H1 (cell line): ENCODE measurements around the gene BIN1. TPM values are rescaled to one million over a fixed set of nuclear protein-coding genes. Genes with fewer than 3 reads are reported as not detected.

ENCODE experiments used
- CTCF ChIA-PET: fragments of 300-600 bp; sonication (Branson Sonifier 250); formaldehyde crosslinking; loops from one replicate; lab custom pipeline; 2021; ENCODE audit not compliant: partially characterized antibody; lab: Charles Lee
- POLR2A ChIA-PET: fragments of 300-600 bp; sonication (Branson Sonifier 250); formaldehyde crosslinking; loops from one replicate; lab custom pipeline; 2021; ENCODE audit warnings: inconsistent platforms; ENCODE audit not compliant: partially characterized antibody; lab: Charles Lee
- DNase-seq, 2 experiments: peaks; one replicate each; pipeline versions ENCODE4 v3.0.0 to v3.0.0-alpha.2; 2010 to 2022; ENCODE audit warnings: low spot score in 2 of 2, low read depth in 1 of 2, mixed read lengths in 1 of 2
- FAIRE-seq: peaks from 2 replicates; lab custom pipeline; 2011; peaks lifted over from hg19 to GRCh38; lab: Jason Lieb, UNC
- H2AFZ ChIP-seq: 2 replicates; pipeline ENCODE4 v1.8.1; 2012; ENCODE audit warnings: low read length, inconsistent platforms
- H2AK5ac ChIP-seq: 2 replicates; pipeline ENCODE4 v1.6.1; 2013; ENCODE audit warnings: low read depth, low read length
- H2BK120ac ChIP-seq: replicated peaks from 2 replicates; pipeline ENCODE3; 2013; ENCODE audit warnings: low read depth, low read length, inconsistent platforms
- H2BK12ac ChIP-seq: 2 replicates; pipeline ENCODE4 v1.6.1; 2013; ENCODE audit warnings: low read depth, low read length
- H2BK15ac ChIP-seq: 2 replicates; pipeline ENCODE4 v1.6.1; 2013; ENCODE audit warnings: low read length
- H2BK20ac ChIP-seq: 2 replicates; pipeline ENCODE4 v1.6.1; 2013; ENCODE audit warnings: low read length
- H2BK5ac ChIP-seq: 2 replicates; pipeline ENCODE4 v1.6.1; 2013; ENCODE audit warnings: low read depth, low read length
- H3K14ac ChIP-seq: 2 replicates; pipeline ENCODE4 v1.6.1; 2013; ENCODE audit warnings: inconsistent platforms; ENCODE audit not compliant: insufficient read length
- H3K18ac ChIP-seq: 2 replicates; pipeline ENCODE4 v1.6.1; 2013; ENCODE audit warnings: low read length; ENCODE audit errors: extremely low read depth
- H3K23ac ChIP-seq: 2 replicates; pipeline ENCODE4 v1.6.1; 2013; ENCODE audit warnings: inconsistent platforms; ENCODE audit not compliant: insufficient read length
- H3K23me2 ChIP-seq: 2 replicates; pipeline ENCODE4 v1.6.1; 2013; ENCODE audit warnings: low read depth, low read length
- H3K27ac ChIP-seq: 2 replicates; pipeline ENCODE4 v1.6.1; 2011; ENCODE audit warnings: low read depth, low read length, inconsistent platforms
- H3K27me3 ChIP-seq, 4 experiments: replicated peaks in 1 of 4; 1 replicate in 1 of 4; 2 replicates in 3 of 4; pipeline versions ENCODE4 v1.6.1 to v1.8.1; 2011 to 2013; ENCODE audit warnings: low read length in 3 of 4, mild to moderate bottlenecking in 3 of 4, inconsistent platforms in 2 of 4, mixed read lengths in 2 of 4, moderate library complexity in 1 of 4; ENCODE audit not compliant: control insufficient read depth in 3 of 4, insufficient read depth in 3 of 4; ENCODE audit errors: extremely low read depth in 1 of 4
- H3K36me3 ChIP-seq, 4 experiments: 2 replicates each; pipeline versions ENCODE4 v1.6.1 to v1.8.1; 2011 to 2013; ENCODE audit warnings: mild to moderate bottlenecking in 4 of 4, low read length in 3 of 4, moderate library complexity in 2 of 4, control low read depth in 1 of 4, inconsistent platforms in 1 of 4; ENCODE audit not compliant: insufficient read depth in 4 of 4, control insufficient read depth in 2 of 4
- H3K4ac ChIP-seq: replicated peaks from 2 replicates; pipeline ENCODE3; 2013; ENCODE audit warnings: low read length, low read depth, mixed read lengths, inconsistent platforms; ENCODE audit not compliant: insufficient read length
- H3K4me1 ChIP-seq, 4 experiments: replicated peaks in 1 of 4; 1 replicate in 1 of 4; 2 replicates in 3 of 4; pipeline versions ENCODE4 v1.6.1 to v1.8.1; 2011 to 2013; ENCODE audit warnings: low read length in 3 of 4, inconsistent platforms in 2 of 4, mixed read lengths in 1 of 4; ENCODE audit not compliant: insufficient read depth in 4 of 4, control insufficient read depth in 3 of 4
- H3K4me2 ChIP-seq, 2 experiments: 2 replicates each; pipeline versions ENCODE4 v1.6.1 to v1.8.1; 2011 to 2013; ENCODE audit warnings: low read depth in 2 of 2, low read length in 2 of 2, control low read depth in 1 of 2, inconsistent platforms in 1 of 2, mild to moderate bottlenecking in 1 of 2; ENCODE audit not compliant: insufficient read depth in 1 of 2
- H3K4me3 ChIP-seq, 4 experiments: fragments of 200-600, 300-600 bp in 1 of 4; sonication (generic), shearing (Covaris generic), sonication (Bioruptor Twin) in 1 of 4; 2 replicates each; pipeline versions ENCODE4 v1.5.1 to v1.8.1; 2011 to 2016; ENCODE audit warnings: low read length in 4 of 4, low read depth in 3 of 4, control low read depth in 2 of 4, inconsistent platforms in 2 of 4, mild to moderate bottlenecking in 2 of 4, mixed read lengths in 1 of 4, moderate library complexity in 1 of 4; ENCODE audit not compliant: insufficient read depth in 2 of 4; ENCODE audit errors: extremely low read depth in 1 of 4
- H3K56ac ChIP-seq: replicated peaks from 2 replicates; pipeline ENCODE3; 2013; ENCODE audit warnings: low read depth, mild to moderate bottlenecking, mixed read lengths, low read length, inconsistent platforms; ENCODE audit not compliant: insufficient read length
- H3K79me1 ChIP-seq: 2 replicates; pipeline ENCODE4 v1.6.1; 2013; ENCODE audit warnings: low read depth, low read length, control low read depth
- H3K79me2 ChIP-seq, 2 experiments: 2 replicates each; pipeline versions ENCODE4 v1.6.1 to v1.8.1; 2012 to 2013; ENCODE audit warnings: low read length in 2 of 2, mild to moderate bottlenecking in 2 of 2, inconsistent platforms in 1 of 2; ENCODE audit not compliant: insufficient read depth in 2 of 2, control insufficient read depth in 1 of 2
- H3K9ac ChIP-seq, 4 experiments: replicated peaks in 1 of 4; 1 replicate in 1 of 4; 2 replicates in 3 of 4; pipeline versions ENCODE4 v1.6.1 to v1.8.1; 2011 to 2013; ENCODE audit warnings: low read depth in 3 of 4, low read length in 3 of 4, control low read depth in 2 of 4, mild to moderate bottlenecking in 2 of 4, moderate library complexity in 2 of 4, inconsistent platforms in 1 of 4; ENCODE audit errors: extremely low read depth in 1 of 4
- H3K9me3 ChIP-seq, 2 experiments: 2 replicates each; pipeline versions ENCODE4 v1.6.1 to v1.8.1; 2012 to 2013; ENCODE audit warnings: mild to moderate bottlenecking in 2 of 2, moderate library complexity in 2 of 2, control low read depth in 1 of 2, inconsistent platforms in 1 of 2, low read depth in 1 of 2, low read length in 1 of 2, mixed read lengths in 1 of 2; ENCODE audit not compliant: insufficient read depth in 2 of 2
- H4K20me1 ChIP-seq, 2 experiments: replicated peaks in 1 of 2; 2 replicates each; pipeline versions ENCODE3 to v1.8.1; 2011 to 2013; ENCODE audit warnings: inconsistent platforms in 2 of 2, low read length in 2 of 2, mild to moderate bottlenecking in 1 of 2; ENCODE audit not compliant: insufficient read depth in 2 of 2, control insufficient read depth in 1 of 2
- H4K5ac ChIP-seq: 2 replicates; pipeline ENCODE4 v1.6.1; 2013; ENCODE audit warnings: low read length, low read depth, mixed read lengths, inconsistent platforms; ENCODE audit not compliant: insufficient read length
- H4K8ac ChIP-seq: 2 replicates; pipeline ENCODE4 v1.8.0; 2013; ENCODE audit warnings: mild to moderate bottlenecking, moderate library complexity, low read length, inconsistent platforms; ENCODE audit not compliant: insufficient read depth; ENCODE audit errors: extremely low read depth
- H4K91ac ChIP-seq: replicated peaks from 2 replicates; pipeline ENCODE3; 2013; ENCODE audit warnings: low read length, mixed read lengths, inconsistent platforms; ENCODE audit not compliant: insufficient read length
- EZH2 ChIP-seq: fragments of 200-600 bp; sonication (generic); IDR thresholded peaks from 2 replicates; pipeline ENCODE4 v1.7.1; 2012; ENCODE audit warnings: low read depth, mild to moderate bottlenecking, moderate library complexity, low read length, inconsistent platforms; ENCODE audit not compliant: severe bottlenecking
- NANOG ChIP-seq: IDR thresholded peaks from 2 replicates; pipeline ENCODE4 v1.6.1; 2011; ENCODE audit warnings: low read length, low read depth, mild to moderate bottlenecking, inconsistent platforms; ENCODE audit not compliant: insufficient read depth, poor library complexity, severe bottlenecking
- NRF1 ChIP-seq: IDR thresholded peaks from 2 replicates; pipeline ENCODE4 v1.6.1; 2011; ENCODE audit warnings: mild to moderate bottlenecking, low read depth, low read length, improper control_type of control experiment
- PHF8 ChIP-seq: fragments of 200-600 bp; sonication (generic); conservative IDR thresholded peaks from 2 replicates; pipeline ENCODE4 v1.7.1; 2012; ENCODE audit warnings: low read depth, mild to moderate bottlenecking, inconsistent platforms, low read length, moderate library complexity
- POU5F1 ChIP-seq: IDR thresholded peaks from 2 replicates; pipeline ENCODE4 v1.6.1; 2011; ENCODE audit warnings: low read depth, mild to moderate bottlenecking, low read length, moderate library complexity
- RNF2 ChIP-seq: fragments of 200-900, 300-1000 bp; sonication (generic); IDR thresholded peaks from 2 replicates; pipeline ENCODE4 v1.7.1; 2016; ENCODE audit warnings: borderline replicate concordance, low read depth, mild to moderate bottlenecking, antibody characterized with exemption, low read length; ENCODE audit not compliant: poor library complexity, severe bottlenecking; ENCODE audit errors: missing control alignments
- SP1 ChIP-seq: IDR thresholded peaks from 2 replicates; pipeline ENCODE4 v1.6.1; 2011; ENCODE audit warnings: low read depth, low read length
- WGBS, 2 experiments: shearing (Covaris generic) in 1 of 2; methylation state at CpG; one replicate each; pipeline versions ENCODE4 v1.1.6 to v1.1.7; 2013 to 2015; ENCODE audit warnings: low lambda C conversion rate in 2 of 2, mixed read lengths in 2 of 2, inconsistent platforms in 1 of 2, low coverage in 1 of 2, missing lambda C conversion rate in 1 of 2; ENCODE audit not compliant: insufficient replicate concordance in 2 of 2, insufficient coverage in 1 of 2, insufficient read length in 1 of 2; ENCODE audit errors: extremely low coverage in 1 of 2, missing lambda C conversion rate in 1 of 2; 5-methylcytosine and 5-hydroxymethylcytosine counted together
- polyA plus RNA-seq, 7 experiments: library from polyadenylated mRNA; depleted of rRNA in 3 of 7; stranded (reverse) in 5 of 7; unstranded in 2 of 7; fragments of >200 nt in 5 of 7; fragments of 200-250 nt in 2 of 7; gene quantifications; 1 replicate in 5 of 7; 2 replicates in 1 of 7; 4 replicates in 1 of 7; pipeline versions ENCODE4 v1.2.1 to v1.2.3, GENCODE V29; 2011 to 2013; ENCODE audit warnings: missing spikeins in 2 of 7, mixed read lengths in 2 of 7
- total RNA-seq: library from RNA; stranded (reverse); fragmentation: NEBNext Ultra II Directional; extraction: Animal tissue kit (Norgen Biotek cat#: 25700); gene quantifications from 2 replicates; pipeline ENCODE4 v1.2.1, GENCODE V29; 2021

The BIN1 gene
- total and polyA plus RNA-seq, 2 of the 8 experiments (the other 6 are each of a cell fraction or from before 2014, with no cell fraction given), result 23.6 to 35.6 TPM

- H2AFZ ChIP-seq, result no peak overlapping the region
- no peak for FAIRE-seq
- POLR2A ChIA-PET, result interaction anchor here (1.1 kb wide), 1 partner anchor 187 kb away, joined by 3 read pairs; no protein-coding TSS in a partner anchor
Observed at GRCh38 chr2:127130421-127130820, 23.5 kb upstream of the BIN1 start.

More at GRCh38 chr2:127130421-127130820, 23.5 kb upstream of the BIN1 start:
- Histone ChIP-seq H3K36me3 (no peaks in the 10 kb centered on the region), H2BK120ac (no peak overlapping the region), H2BK12ac (no peak overlapping the region), H3K9me3 (no peaks in the 10 kb centered on the region), H3K79me2 (no peaks in the 10 kb centered on the region), H3K27me3 (no peaks in the 10 kb centered on the region), H3K18ac (no peak overlapping the region), H2BK15ac (no peak overlapping the region), H3K4me2 (no peak overlapping the region), H4K20me1 (no peaks in the 10 kb centered on the region), H3K4me3 (no peak overlapping the region), H3K14ac (no peak overlapping the region), H3K23me2 (no peaks in the 10 kb centered on the region), H3K4ac (no peak overlapping the region), H3K56ac (no peak overlapping the region), H3K23ac (no peak overlapping the region), H4K91ac (no peak overlapping the region), H3K27ac (no peak overlapping the region), H3K9ac (no peak overlapping the region), H2AK5ac (no peak overlapping the region), H3K79me1 (no peaks in the 10 kb centered on the region), H4K5ac (no peak overlapping the region), H2BK20ac (no peak overlapping the region), H4K8ac (no peak overlapping the region), H2BK5ac (no peak overlapping the region), H3K4me1 (peaks cover 0 to 3% (median under 1%) of the 10 kb centered on the region in 4 experiments; a peak in 3 of 7 replicates)
- DNase-seq, result no peak
- no peak for TF ChIP-seq NANOG
- TF ChIP-seq NRF1, result no peak
- no peak for TF ChIP-seq EZH2
- no peak for TF ChIP-seq RNF2
- no peak for TF ChIP-seq SP1
- no peak for TF ChIP-seq PHF8
- TF ChIP-seq POU5F1, result no peak
- 75% methylated on average over 4 of the region's 4 CpGs; no CpG with 5 or more reads in 1 of the 2 experiments for WGBS, 2 experiments
- CTCF ChIA-PET, result interaction anchor here (0.7 to 4.3 kb wide), 3 partner anchors 10 to 85 kb away, joined by 3 to 21 read pairs (median 3); no protein-coding TSS in a partner anchor
